Measurements from ENCODE around the gene ARHGEF12. TPM values are rescaled to one million over a fixed set of nuclear protein-coding genes. Genes with fewer than 3 reads are reported as not detected.

Gene ARHGEF12
- total and polyA plus RNA-seq, 10 of the 15 experiments (the other 5 are each of a cell fraction or from before 2014, with no cell fraction given): 2.7 to 40.8 (median 20.9) TPM

DNA sequence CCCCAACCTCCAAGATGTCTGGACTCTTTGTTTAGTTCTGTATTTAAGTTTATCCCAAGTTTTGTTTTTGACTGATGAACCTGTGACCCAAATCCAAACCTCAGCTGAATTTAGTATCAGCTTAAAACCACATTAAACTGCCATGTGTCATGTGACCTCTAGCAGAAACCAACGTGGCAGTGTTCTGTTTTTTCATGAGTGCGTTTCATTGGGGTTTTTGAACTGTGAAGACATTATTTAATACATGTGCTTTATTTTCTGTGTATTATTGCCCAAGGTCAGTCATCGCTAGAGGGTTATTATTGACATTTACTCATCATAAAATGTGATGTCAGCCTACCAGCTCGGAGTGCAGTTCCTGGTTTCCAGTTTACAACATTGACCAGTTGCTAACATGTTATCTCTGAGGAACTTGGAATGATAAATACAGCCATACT, 9.3 kb upstream of the ARHGEF12 start (continued):
- TF ChIP-seq RELB (IDR thresholded peaks at IDR 0.05; ENCODE audit: low read depth) (peak; percentile 46; the same call in 1 of the 2 replicates), RAD51 (IDR thresholded peaks at IDR 0.05) (peak; percentile 96), MEF2B (IDR thresholded peaks at IDR 0.05; ENCODE audit: partially characterized antibody, poor library complexity, severe bottlenecking) (peak; percentile 68), MYC (IDR thresholded peaks at IDR 0.05; ENCODE audit: insufficient read depth, insufficient read length, insufficient replicate concordance, low read length, severe bottlenecking) (no peak), SREBF2 (IDR thresholded peaks at IDR 0.05; ENCODE audit: low read length) (no peak), EGR1 (IDR thresholded peaks at IDR 0.05; ENCODE audit: borderline replicate concordance in 1 of 2, low read depth in 2 of 2, low read length in 2 of 2) (no peak)

DNA sequence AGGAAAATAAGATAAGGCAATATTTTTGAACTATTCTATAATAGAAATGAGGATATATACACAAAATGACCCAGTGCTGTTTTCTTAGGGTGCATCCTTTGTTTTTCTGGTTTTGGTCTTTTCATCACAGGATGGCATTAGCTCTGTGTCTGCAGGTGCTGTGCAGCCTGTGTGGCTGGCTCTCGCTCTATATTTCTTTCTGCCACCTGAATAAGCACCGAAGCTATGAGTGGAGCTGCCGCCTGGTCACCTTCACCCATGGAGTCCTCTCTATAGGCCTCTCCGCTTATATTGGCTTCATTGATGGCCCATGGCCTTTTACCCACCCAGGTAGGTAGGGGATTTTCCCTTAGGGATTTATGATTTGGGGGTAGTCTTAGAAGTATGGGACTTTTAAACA, 8.9 kb upstream of the ARHGEF12 start:
- Histone ChIP-seq H3K4me2 (ENCODE audit: control insufficient read depth, insufficient read depth) (peak overlapping the region; percentile 87; the same call in 1 of the 2 replicates), H3K36me3 (ENCODE audit: control insufficient read depth in 2 of 2, insufficient read depth in 2 of 2, low read length in 1 of 2) (no peaks in the 10 kb centered on the region), H3K27me3 (replicated peaks in 1 of 2; ENCODE audit: control insufficient read depth in 2 of 2, insufficient read depth in 2 of 2, low read length in 1 of 2) (no peaks in the 10 kb centered on the region; a peak in 2 of 4 replicates), H3K4me1 (ENCODE audit: control insufficient read depth, insufficient read depth, low read length) (no peaks in the 10 kb centered on the region), H2AFZ (ENCODE audit: control insufficient read depth, low read depth, low read length) (no peak overlapping the region), H3K4me3 (no peak overlapping the region), H3K27ac (ENCODE audit: control insufficient read depth, insufficient read depth) (no peak overlapping the region; the same call in 1 of the 2 replicates), H3K9ac (ENCODE audit: control insufficient read depth, insufficient read depth, low read length) (no peak overlapping the region), H3K9me3 (replicated peaks; ENCODE audit: control insufficient read depth, insufficient read depth, low read length) (no peaks in the 10 kb centered on the region; the same call in 2 of the 3 replicates), H3K79me2 (ENCODE audit: control insufficient read depth, insufficient read depth, low read length) (no peaks in the 10 kb centered on the region), H4K20me1 (ENCODE audit: control insufficient read depth, insufficient read depth) (no peaks in the 10 kb centered on the region)
- POLR2A ChIA-PET: interaction anchor here (1.0 to 1.7 kb wide), 4 partner anchors 8 to 73 kb away, joined by 3 to 8 read pairs (median 4); no protein-coding TSS in a partner anchor
- intact Hi-C loops (cut with micrococcal nuclease; ENCODE audit: unreplicated experiment) (no loop called here), in situ Hi-C loops (cut with MboI) (no loop called here)
- RAD21 ChIA-PET (ENCODE audit: unreplicated experiment): interaction anchor here (1.0 to 1.6 kb wide), 3 partner anchors 8 to 91 kb away, joined by 3 to 5 read pairs (median 5); no protein-coding TSS in a partner anchor
- 97% methylated on average over 4 of the region's 4 CpGs for WGBS (ENCODE audit: insufficient coverage, insufficient replicate concordance, low lambda C conversion rate, missing lambda C conversion rate)
- no TSS peak for BruUV-seq (replicated peaks)
- ATAC-seq (no peak), DNase-seq (ENCODE audit: low read depth, low spot score) (no peak), FAIRE-seq (no peak)
- CTCF ChIA-PET: interaction anchor here (0.9 to 3.1 kb wide), 7 partner anchors 8 to 161 kb away, joined by 3 to 25 read pairs (median 4); partner anchors contain the start of gene ARHGEF12
- TF ChIP-seq POLR2AphosphoS2 (IDR thresholded peaks at IDR 0.05; ENCODE audit: low read depth, low read length): no peak
- no peak for TF ChIP-seq ETV6 (conservative IDR thresholded peaks at IDR 0.05 in 1 of 2, IDR thresholded peaks at IDR 0.05 in 1 of 2; ENCODE audit: borderline replicate concordance in 1 of 2, low read depth in 1 of 2)
- no peak for TF ChIP-seq MTA3 (IDR thresholded peaks at IDR 0.05; ENCODE audit: borderline replicate concordance, low read length)
- no peak for TF ChIP-seq PML (IDR thresholded peaks at IDR 0.05; ENCODE audit: low read length)
- TF ChIP-seq MEF2B (IDR thresholded peaks at IDR 0.05; ENCODE audit: partially characterized antibody, poor library complexity, severe bottlenecking): no peak
- TF ChIP-seq PAX8 (IDR thresholded peaks at IDR 0.05): no peak
- TF ChIP-seq ZZZ3 (IDR thresholded peaks at IDR 0.05; ENCODE audit: control insufficient read depth, insufficient read length, low read depth): no peak
- SMC1A ChIA-PET (ENCODE audit: uncharacterized antibody, unreplicated experiment): interaction anchor here (1.0 to 3.1 kb wide), 9 partner anchors 8 to 572 kb away, joined by 3 to 15 read pairs (median 6); no protein-coding TSS in a partner anchor
